ENCODE measurements around the gene EFCAB5. TPM values are rescaled to one million over a fixed set of nuclear protein-coding genes. Genes with fewer than 3 reads are reported as not detected.

Gene EFCAB5
- total and polyA plus RNA-seq, 2 of the 13 experiments (the other 11 are each of a cell fraction or from before 2014, with no cell fraction given): 0.15 TPM; not detected in 1

DNA sequence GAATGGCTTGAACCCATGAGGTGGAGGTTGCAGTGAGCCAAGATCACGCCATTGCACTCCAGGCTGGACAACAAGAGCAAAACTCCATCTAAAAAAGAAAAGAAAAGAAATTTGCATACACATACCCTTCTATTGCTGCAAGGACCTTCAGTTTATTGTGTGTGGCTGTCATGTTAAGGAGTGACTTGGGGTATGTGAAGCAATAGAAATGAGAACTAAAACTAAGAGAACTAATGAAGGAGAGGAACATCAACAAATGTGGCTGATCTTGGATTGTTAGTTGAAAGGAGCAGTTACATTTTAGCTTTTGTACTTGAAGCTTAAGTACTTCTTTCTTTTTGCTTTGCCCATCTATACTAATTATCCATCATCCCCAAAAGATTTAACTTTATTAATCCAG is 162.5 kb downstream of the EFCAB5 start:
- Histone ChIP-seq H3K4me3 (replicated peaks in 1 of 3; ENCODE audit: insufficient read depth in 1 of 3, low read depth in 2 of 3, low read length in 3 of 3) (no peak overlapping the region), H3K79me2 (ENCODE audit: insufficient read depth, low read length) (no peaks in the 10 kb centered on the region), H3K36me3 (replicated peaks in 1 of 2; ENCODE audit: control insufficient read depth in 1 of 2, insufficient read depth in 2 of 2, low read length in 2 of 2) (no peaks in the 10 kb centered on the region), H2AFZ (ENCODE audit: low read length) (no peak overlapping the region), H3K4me2 (ENCODE audit: low read depth, low read length) (no peak overlapping the region), H4K20me1 (ENCODE audit: insufficient read depth, low read length) (no peaks in the 10 kb centered on the region), H3K4me1 (ENCODE audit: insufficient read depth, low read length) (peaks cover 21% of the 10 kb centered on the region), H3K9ac (ENCODE audit: insufficient read depth, low read depth, low read length) (no peak overlapping the region), H3K27me3 (ENCODE audit: control insufficient read depth in 1 of 2, insufficient read depth in 2 of 2, low read length in 2 of 2) (0 out of 5 replicates have a peak, but pooled peaks cover 0 to 1% of the 10 kb centered on the region in 2 experiments), H3K9me3 (ENCODE audit: low read length) (no peaks in the 10 kb centered on the region), H3K27ac (ENCODE audit: extremely low read length, insufficient read depth, low read length) (no peak overlapping the region)
- ATAC-seq: no peak
- DNase-seq (ENCODE audit: low spot score): no peak
- in situ Hi-C loops (cut with HindIII; ENCODE audit: extremely low pct_ligation_motif_present, low pct_unique_long_range_greater_than_20kb): no loop called here
- no peak for TF ChIP-seq ZNF775 (CRISPR knock-in tag; IDR thresholded peaks at IDR 0.05; ENCODE audit: borderline replicate concordance)
- TF ChIP-seq ZBTB7B (CRISPR knock-in tag; IDR thresholded peaks at IDR 0.05): no peak
- no peak for TF ChIP-seq GPN1 (CRISPR knock-in tag; IDR thresholded peaks at IDR 0.05; ENCODE audit: borderline replicate concordance)
- TF ChIP-seq, protein P1, sequence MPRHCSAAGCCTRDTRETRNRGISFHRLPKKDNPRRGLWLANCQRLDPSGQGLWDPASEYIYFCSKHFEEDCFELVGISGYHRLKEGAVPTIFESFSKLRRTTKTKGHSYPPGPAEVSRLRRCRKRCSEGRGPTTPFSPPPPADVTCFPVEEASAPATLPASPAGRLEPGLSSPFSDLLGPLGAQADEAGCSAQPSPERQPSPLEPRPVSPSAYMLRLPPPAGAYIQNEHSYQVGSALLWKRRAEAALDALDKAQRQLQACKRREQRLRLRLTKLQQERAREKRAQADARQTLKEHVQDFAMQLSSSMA (CRISPR knock-in tag; IDR thresholded peaks at IDR 0.05): no peak
- TF ChIP-seq, protein P2, sequence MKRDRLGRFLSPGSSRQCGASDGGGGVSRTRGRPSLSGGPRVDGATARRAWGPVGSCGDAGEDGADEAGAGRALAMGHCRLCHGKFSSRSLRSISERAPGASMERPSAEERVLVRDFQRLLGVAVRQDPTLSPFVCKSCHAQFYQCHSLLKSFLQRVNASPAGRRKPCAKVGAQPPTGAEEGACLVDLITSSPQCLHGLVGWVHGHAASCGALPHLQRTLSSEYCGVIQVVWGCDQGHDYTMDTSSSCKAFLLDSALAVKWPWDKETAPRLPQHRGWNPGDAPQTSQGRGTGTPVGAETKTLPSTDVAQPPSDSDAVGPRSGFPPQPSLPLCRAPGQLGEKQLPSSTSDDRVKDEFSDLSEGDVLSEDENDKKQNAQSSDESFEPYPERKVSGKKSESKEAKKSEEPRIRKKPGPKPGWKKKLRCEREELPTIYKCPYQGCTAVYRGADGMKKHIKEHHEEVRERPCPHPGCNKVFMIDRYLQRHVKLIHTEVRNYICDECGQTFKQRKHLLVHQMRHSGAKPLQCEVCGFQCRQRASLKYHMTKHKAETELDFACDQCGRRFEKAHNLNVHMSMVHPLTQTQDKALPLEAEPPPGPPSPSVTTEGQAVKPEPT (CRISPR knock-in tag; IDR thresholded peaks at IDR 0.05; ENCODE audit: low read depth): no peak
- no peak for TF ChIP-seq DNMT3B (CRISPR knock-in tag; conservative IDR thresholded peaks at IDR 0.05)
- no peak for TF ChIP-seq ZNF124 (CRISPR knock-in tag; IDR thresholded peaks at IDR 0.05)
- no peak for TF ChIP-seq RARA (CRISPR knock-in tag; IDR thresholded peaks at IDR 0.05)
- ChIA-PET POLR2A (interaction anchor here (1.2 to 2.0 kb wide), 4 partner anchors 119 to 373 kb away, joined by 3 to 13 read pairs (median 4); partner anchors contain the start of gene GOSR1), CTCF (ENCODE audit: low intra/inter-chr PET ratio, low total read pairs) (interaction anchor here (0.6 to 2.1 kb wide), 3 partner anchors 21 to 232 kb away, joined by 3 to 15 read pairs (median 7); no protein-coding TSS in a partner anchor)
- FAIRE-seq: peak; percentile 15
- WGBS (ENCODE audit: low lambda C conversion rate): 27% methylated on average over 1 of the region's 1 CpG
- intact Hi-C loops (cut with micrococcal nuclease; ENCODE audit: unreplicated experiment): loop anchor here (1.0 to 2.0 kb wide), 3 partner anchors 25 to 233 kb away; no protein-coding TSS in a partner anchor
- BruUV-seq (replicated peaks): no TSS peak
